ENCODE results near the gene GPC6.

DNA sequence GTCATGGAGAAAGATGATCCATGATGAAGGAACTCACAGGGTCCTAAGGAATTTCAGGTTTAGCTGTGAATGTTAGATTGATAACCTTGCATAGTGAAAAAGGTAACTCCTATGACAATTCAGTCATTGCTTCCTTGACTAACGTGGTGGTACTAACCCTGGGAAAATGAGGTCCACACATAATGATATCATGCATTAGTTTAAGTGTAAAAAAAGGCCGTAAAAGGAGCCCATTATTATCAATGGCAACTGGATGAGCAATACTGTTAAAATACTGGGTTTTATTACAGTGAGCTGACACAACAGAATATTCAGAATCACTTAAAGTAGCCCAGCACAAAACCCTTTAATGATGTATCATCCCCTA lies 737.5 kb downstream of the GPC6 start:
- no peak for TF ChIP-seq ZSCAN30 (tag by site-specific recombination; IDR thresholded peaks at IDR 0.05)
- TF ChIP-seq, protein P1, sequence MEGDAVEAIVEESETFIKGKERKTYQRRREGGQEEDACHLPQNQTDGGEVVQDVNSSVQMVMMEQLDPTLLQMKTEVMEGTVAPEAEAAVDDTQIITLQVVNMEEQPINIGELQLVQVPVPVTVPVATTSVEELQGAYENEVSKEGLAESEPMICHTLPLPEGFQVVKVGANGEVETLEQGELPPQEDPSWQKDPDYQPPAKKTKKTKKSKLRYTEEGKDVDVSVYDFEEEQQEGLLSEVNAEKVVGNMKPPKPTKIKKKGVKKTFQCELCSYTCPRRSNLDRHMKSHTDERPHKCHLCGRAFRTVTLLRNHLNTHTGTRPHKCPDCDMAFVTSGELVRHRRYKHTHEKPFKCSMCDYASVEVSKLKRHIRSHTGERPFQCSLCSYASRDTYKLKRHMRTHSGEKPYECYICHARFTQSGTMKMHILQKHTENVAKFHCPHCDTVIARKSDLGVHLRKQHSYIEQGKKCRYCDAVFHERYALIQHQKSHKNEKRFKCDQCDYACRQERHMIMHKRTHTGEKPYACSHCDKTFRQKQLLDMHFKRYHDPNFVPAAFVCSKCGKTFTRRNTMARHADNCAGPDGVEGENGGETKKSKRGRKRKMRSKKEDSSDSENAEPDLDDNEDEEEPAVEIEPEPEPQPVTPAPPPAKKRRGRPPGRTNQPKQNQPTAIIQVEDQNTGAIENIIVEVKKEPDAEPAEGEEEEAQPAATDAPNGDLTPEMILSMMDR (tag by site-specific recombination; IDR thresholded peaks at IDR 0.05) = no peak
- TF ChIP-seq, protein P2, sequence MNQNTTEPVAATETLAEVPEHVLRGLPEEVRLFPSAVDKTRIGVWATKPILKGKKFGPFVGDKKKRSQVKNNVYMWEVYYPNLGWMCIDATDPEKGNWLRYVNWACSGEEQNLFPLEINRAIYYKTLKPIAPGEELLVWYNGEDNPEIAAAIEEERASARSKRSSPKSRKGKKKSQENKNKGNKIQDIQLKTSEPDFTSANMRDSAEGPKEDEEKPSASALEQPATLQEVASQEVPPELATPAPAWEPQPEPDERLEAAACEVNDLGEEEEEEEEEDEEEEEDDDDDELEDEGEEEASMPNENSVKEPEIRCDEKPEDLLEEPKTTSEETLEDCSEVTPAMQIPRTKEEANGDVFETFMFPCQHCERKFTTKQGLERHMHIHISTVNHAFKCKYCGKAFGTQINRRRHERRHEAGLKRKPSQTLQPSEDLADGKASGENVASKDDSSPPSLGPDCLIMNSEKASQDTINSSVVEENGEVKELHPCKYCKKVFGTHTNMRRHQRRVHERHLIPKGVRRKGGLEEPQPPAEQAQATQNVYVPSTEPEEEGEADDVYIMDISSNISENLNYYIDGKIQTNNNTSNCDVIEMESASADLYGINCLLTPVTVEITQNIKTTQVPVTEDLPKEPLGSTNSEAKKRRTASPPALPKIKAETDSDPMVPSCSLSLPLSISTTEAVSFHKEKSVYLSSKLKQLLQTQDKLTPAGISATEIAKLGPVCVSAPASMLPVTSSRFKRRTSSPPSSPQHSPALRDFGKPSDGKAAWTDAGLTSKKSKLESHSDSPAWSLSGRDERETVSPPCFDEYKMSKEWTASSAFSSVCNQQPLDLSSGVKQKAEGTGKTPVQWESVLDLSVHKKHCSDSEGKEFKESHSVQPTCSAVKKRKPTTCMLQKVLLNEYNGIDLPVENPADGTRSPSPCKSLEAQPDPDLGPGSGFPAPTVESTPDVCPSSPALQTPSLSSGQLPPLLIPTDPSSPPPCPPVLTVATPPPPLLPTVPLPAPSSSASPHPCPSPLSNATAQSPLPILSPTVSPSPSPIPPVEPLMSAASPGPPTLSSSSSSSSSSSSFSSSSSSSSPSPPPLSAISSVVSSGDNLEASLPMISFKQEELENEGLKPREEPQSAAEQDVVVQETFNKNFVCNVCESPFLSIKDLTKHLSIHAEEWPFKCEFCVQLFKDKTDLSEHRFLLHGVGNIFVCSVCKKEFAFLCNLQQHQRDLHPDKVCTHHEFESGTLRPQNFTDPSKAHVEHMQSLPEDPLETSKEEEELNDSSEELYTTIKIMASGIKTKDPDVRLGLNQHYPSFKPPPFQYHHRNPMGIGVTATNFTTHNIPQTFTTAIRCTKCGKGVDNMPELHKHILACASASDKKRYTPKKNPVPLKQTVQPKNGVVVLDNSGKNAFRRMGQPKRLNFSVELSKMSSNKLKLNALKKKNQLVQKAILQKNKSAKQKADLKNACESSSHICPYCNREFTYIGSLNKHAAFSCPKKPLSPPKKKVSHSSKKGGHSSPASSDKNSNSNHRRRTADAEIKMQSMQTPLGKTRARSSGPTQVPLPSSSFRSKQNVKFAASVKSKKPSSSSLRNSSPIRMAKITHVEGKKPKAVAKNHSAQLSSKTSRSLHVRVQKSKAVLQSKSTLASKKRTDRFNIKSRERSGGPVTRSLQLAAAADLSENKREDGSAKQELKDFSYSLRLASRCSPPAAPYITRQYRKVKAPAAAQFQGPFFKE (tag by site-specific recombination; IDR thresholded peaks at IDR 0.05; ENCODE audit: borderline replicate concordance) = no peak
- TF ChIP-seq ZNF146 (tag by site-specific recombination; IDR thresholded peaks at IDR 0.05) = no peak
- TF ChIP-seq, protein P3, sequence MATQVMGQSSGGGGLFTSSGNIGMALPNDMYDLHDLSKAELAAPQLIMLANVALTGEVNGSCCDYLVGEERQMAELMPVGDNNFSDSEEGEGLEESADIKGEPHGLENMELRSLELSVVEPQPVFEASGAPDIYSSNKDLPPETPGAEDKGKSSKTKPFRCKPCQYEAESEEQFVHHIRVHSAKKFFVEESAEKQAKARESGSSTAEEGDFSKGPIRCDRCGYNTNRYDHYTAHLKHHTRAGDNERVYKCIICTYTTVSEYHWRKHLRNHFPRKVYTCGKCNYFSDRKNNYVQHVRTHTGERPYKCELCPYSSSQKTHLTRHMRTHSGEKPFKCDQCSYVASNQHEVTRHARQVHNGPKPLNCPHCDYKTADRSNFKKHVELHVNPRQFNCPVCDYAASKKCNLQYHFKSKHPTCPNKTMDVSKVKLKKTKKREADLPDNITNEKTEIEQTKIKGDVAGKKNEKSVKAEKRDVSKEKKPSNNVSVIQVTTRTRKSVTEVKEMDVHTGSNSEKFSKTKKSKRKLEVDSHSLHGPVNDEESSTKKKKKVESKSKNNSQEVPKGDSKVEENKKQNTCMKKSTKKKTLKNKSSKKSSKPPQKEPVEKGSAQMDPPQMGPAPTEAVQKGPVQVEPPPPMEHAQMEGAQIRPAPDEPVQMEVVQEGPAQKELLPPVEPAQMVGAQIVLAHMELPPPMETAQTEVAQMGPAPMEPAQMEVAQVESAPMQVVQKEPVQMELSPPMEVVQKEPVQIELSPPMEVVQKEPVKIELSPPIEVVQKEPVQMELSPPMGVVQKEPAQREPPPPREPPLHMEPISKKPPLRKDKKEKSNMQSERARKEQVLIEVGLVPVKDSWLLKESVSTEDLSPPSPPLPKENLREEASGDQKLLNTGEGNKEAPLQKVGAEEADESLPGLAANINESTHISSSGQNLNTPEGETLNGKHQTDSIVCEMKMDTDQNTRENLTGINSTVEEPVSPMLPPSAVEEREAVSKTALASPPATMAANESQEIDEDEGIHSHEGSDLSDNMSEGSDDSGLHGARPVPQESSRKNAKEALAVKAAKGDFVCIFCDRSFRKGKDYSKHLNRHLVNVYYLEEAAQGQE (tag by site-specific recombination; IDR thresholded peaks at IDR 0.05) = no peak
- TF ChIP-seq, protein P4, sequence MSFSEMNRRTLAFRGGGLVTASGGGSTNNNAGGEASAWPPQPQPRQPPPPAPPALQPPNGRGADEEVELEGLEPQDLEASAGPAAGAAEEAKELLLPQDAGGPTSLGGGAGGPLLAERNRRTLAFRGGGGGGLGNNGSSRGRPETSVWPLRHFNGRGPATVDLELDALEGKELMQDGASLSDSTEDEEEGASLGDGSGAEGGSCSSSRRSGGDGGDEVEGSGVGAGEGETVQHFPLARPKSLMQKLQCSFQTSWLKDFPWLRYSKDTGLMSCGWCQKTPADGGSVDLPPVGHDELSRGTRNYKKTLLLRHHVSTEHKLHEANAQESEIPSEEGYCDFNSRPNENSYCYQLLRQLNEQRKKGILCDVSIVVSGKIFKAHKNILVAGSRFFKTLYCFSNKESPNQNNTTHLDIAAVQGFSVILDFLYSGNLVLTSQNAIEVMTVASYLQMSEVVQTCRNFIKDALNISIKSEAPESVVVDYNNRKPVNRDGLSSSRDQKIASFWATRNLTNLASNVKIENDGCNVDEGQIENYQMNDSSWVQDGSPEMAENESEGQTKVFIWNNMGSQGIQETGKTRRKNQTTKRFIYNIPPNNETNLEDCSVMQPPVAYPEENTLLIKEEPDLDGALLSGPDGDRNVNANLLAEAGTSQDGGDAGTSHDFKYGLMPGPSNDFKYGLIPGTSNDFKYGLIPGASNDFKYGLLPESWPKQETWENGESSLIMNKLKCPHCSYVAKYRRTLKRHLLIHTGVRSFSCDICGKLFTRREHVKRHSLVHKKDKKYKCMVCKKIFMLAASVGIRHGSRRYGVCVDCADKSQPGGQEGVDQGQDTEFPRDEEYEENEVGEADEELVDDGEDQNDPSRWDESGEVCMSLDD (tag by site-specific recombination; IDR thresholded peaks at IDR 0.05) = no peak
- no peak for TF ChIP-seq ZNF10 (tag by site-specific recombination; IDR thresholded peaks at IDR 0.05)
- TF ChIP-seq ZXDB (tag by site-specific recombination; IDR thresholded peaks at IDR 0.05) = no peak
- TF ChIP-seq, protein P5, sequence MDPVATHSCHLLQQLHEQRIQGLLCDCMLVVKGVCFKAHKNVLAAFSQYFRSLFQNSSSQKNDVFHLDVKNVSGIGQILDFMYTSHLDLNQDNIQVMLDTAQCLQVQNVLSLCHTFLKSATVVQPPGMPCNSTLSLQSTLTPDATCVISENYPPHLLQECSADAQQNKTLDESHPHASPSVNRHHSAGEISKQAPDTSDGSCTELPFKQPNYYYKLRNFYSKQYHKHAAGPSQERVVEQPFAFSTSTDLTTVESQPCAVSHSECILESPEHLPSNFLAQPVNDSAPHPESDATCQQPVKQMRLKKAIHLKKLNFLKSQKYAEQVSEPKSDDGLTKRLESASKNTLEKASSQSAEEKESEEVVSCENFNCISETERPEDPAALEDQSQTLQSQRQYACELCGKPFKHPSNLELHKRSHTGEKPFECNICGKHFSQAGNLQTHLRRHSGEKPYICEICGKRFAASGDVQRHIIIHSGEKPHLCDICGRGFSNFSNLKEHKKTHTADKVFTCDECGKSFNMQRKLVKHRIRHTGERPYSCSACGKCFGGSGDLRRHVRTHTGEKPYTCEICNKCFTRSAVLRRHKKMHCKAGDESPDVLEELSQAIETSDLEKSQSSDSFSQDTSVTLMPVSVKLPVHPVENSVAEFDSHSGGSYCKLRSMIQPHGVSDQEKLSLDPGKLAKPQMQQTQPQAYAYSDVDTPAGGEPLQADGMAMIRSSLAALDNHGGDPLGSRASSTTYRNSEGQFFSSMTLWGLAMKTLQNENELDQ (tag by site-specific recombination; IDR thresholded peaks at IDR 0.05; ENCODE audit: low read depth) = no peak
- TF ChIP-seq SP7 (tag by site-specific recombination; IDR thresholded peaks at IDR 0.05) = no peak
- TF ChIP-seq ZNF768 (tag by site-specific recombination; IDR thresholded peaks at IDR 0.05) = no peak
- TF ChIP-seq ZNF19 (tag by site-specific recombination; IDR thresholded peaks at IDR 0.05; ENCODE audit: low read depth) = no peak
- no peak for TF ChIP-seq YY1 (tag by site-specific recombination; IDR thresholded peaks at IDR 0.05)
- TF ChIP-seq, protein P6, sequence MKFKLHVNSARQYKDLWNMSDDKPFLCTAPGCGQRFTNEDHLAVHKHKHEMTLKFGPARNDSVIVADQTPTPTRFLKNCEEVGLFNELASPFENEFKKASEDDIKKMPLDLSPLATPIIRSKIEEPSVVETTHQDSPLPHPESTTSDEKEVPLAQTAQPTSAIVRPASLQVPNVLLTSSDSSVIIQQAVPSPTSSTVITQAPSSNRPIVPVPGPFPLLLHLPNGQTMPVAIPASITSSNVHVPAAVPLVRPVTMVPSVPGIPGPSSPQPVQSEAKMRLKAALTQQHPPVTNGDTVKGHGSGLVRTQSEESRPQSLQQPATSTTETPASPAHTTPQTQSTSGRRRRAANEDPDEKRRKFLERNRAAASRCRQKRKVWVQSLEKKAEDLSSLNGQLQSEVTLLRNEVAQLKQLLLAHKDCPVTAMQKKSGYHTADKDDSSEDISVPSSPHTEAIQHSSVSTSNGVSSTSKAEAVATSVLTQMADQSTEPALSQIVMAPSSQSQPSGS (tag by site-specific recombination; IDR thresholded peaks at IDR 0.05; ENCODE audit: low read depth) = no peak
